T follicular helper cell (primary cell): ENCODE measurements around the gene FIBP.

Experiments
- DNase-seq: peaks from one replicate; pipeline ENCODE4 v3.0.0-alpha.2; 2020; ENCODE audit warnings: low read depth

The FIBP gene

DNA sequence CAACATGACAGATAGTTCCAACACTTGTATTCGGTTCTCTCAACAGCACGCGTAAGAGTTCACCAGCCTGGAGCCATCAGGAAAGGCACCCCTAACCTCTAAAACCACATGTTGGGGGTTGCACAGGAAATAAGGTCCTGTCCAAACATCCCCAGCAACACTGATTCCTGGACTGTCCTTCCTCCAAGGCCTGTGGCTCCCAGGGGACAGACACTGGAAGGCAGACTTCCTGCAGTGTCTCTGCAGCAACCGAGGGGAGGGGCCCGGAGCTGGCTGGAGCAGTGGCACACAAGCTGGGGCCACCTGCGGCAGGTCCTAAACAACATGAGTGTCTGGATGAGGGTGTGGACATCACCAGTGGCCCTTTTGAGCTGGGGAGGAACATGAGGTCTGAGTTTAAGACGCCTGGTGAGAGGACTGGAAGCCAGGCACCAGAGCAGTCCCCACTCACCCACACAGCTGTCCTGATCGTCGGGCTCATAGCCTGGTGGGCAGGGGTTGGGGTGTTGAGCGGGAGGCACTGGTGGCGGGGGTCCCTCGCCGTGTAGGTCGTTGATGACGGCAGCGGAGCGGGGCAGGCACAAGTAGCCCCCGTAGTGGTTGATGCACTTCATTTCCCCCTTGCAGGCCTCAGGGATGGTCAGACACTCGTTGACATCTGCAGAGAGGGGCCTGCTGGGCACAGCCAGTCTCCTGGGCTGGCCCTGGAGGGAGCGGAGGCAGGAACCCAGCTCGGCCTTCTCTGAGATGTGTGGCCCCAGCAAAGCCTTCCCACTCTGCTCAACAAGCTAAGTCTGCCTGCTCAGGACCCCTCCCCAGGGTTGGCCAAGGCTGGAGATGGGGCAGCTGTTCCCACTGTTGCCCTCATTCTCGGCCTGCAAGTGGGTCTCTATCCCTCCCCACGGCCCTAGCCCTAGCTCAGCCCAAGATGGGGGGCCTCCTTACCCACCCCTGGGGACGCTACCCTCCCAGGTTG, 17.3 kb downstream of the FIBP start:
- no peak for DNase-seq

DNA sequence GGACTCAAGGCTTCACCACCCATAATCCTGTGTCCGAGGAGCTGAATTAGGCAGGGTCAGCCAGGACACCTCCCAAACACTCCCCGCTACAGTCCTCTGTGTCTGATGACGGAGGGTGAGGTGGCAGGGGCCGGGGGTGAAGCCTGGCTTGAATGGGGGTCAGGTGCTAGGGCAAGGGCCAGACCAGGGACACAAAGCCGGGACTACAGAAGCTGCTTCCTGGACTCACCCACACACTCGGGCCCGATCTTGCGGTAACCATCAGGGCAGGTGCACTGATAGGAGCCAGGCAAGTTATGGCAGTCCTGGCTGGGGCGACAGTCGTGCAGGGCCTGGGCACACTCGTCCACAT, 18.0 kb downstream of the FIBP start:
- no peak for DNase-seq

DNA sequence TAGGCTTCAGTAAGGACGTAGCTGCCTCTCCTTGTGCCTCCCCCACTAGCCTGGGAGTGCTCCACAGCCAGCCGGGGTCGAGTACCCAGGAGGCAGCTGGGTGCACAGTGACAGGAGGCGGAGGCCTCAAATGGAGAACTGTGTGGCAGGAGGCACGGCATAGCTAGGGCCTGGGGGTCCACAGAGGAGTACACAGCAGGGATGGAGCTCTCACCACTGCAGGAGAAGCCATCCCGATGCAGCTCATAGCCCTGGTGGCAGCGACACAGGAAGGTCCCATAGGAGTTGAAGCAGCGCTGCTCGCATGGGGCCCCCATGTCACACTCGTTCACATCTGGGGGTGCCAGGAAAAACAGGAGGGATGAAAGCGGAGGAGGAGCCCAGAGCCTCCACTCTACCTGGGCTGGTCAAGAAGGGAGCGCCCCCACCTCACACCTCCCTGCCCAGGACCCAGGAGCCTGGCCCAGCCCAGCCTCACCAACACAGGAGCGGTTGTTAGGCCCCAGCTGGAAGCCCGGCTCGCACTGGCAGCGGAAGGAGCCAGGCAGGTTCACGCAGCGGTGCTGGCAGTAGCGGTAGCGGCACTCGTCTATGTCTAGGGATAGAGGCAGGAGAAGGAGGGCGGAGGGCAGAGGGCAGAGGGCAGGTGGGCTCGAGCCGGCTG, 18.5 kb downstream of the FIBP start:
- no peak for DNase-seq

DNA sequence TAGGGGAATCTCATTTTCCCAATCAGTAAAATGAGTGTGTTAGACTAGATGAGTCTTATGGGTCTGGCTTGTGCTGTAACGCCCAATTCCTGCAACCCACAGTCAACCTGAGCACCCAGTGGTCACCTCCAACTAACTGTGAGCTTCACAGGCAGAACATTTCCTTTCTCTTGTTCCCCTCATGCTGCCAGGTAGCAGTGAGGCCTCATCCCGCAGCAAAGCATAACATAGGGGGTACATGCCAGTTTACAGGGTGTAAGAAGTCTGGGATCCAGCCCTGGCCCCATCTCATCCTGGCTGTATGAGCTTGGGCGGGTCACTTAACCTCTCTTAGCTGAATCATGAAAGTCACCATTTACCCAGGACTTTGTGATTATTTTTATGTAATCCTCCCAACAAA, 19.4 kb downstream of the FIBP start:
- DNase-seq = no peak

DNA sequence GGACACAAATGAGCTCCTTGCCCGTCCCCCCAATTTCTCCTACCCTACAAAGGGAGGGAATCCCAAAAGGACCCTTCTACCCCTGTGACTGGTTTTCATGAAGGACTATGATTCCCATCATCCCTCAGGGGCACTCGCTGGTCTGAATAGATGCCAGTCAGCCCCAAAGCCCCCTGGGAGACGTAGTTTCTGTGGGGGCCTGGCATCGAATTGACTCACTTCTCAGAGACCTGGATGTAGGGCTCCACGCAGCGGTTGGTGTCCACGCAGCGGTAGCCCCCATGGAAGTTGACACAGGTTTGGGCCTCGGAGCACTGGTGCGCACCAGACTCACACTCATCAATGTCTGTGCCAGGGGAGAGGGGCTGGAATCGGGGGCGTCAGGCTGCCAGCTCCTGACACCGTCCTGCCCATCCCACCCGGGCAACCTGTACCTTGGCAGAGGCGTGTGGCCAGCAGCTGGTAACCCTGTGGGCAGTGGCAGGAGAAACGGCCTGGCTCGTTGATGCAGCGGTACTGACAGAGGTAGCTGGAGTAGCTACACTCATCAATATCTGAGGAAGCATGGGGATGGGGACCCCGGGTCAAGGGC, 20.1 kb downstream of the FIBP start:
- DNase-seq = no peak

DNA sequence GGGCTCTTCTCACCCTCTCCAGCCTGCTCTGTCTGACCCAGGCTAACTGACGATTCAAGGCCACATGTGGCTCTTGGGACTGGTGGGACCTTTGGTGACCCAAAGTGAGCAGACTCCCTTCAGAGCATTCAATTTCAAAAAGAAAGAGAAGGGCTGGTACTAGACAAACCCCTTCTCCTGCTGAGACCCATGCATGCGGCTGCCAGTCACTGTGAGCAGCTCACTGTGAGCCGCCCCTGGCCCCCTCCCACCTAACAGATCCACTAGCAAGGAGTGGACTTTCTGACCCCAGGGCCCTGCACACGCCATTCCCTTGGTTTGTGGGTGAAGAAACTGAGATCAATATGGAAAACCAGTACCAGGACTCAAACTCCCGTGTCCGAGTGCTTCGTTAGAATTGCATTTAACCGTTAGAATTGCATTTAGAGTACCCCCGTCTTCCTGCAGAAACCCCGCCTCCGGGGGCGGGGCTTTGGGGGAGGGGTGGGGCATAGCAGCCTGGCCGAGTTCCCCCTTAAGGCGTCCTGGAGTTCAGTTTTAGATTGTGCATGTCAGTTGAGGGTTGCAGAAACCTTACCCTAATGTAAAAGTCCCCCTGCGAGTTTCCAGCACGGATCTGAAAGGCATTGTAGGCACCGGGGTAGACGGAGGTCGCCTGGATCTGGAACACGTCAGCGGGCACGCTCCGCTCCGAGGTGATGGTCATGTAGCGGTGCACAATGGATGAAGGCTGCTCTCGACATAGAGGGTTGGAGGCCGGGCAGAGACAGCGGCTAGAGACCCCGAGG, 20.8 kb downstream of the FIBP start:
- no peak for DNase-seq

DNA sequence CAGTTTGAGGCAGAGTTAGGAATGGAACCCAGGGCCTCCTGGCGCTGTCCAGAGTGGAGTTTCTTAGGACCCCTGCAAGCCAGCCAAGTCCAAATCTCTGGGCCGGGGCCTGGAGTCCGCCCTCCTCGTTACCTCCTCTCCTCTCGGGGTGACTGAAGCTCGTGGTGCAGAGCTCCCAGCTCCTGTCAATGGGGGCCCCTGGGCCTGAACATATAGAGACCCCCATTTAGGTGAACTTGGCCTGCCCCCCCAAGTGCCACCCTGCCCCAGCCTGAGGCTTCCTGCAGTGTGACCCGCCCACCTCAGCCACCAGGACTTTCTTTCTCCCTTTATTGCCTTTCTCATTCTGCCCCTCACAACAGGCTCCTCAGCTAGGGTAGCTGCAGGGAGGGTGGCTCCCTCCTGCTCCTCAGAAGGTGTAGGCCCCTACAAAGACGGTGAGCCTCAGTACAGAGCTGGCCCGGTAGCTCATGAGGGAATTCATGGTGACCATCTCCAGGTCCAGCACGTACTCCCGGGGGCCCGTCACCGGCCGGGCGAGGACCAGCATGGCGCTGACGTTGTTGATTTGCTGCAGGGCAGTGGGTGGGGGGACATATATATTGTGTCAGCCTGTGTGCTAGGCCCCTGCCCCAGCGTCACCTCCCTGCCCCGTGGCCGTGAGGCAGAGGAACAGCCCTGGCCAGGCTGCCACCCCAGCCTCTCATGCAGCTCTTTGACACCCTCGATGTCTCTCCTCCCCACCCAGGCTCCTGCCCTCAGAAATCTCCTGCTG, 21.6 kb downstream of the FIBP start:
- DNase-seq = no peak

DNA sequence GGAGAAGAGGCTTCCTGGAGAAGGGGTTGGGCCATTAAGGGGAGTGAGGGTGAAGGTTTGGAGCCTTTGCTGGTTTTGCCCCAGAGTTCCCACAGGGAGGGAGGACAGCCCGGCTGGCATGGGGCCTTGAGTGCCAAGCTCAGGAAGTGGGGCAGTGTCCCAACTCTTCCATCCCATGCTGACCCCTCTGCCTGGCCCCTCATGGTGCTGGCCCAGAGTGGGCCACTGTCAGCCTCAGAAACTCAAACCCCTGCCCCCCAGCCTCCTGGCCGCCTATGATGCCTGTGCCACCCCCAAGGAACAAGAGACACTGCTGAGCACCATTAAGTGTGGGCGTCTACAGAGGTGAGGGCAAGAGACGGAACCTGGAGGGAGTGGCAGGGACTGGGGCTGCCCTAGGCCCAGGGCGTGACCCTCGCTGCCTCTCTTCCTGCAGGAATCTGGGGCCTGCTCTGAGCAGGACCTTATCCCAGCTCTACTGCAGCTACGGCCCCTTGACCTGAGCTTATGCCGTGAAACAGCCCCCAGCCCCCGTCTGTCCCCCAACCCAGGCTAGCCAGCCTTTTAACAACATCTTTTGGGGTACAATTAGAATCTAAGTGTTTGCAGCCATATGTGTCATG, 22.6 kb downstream of the FIBP start:
- no peak for DNase-seq

DNA sequence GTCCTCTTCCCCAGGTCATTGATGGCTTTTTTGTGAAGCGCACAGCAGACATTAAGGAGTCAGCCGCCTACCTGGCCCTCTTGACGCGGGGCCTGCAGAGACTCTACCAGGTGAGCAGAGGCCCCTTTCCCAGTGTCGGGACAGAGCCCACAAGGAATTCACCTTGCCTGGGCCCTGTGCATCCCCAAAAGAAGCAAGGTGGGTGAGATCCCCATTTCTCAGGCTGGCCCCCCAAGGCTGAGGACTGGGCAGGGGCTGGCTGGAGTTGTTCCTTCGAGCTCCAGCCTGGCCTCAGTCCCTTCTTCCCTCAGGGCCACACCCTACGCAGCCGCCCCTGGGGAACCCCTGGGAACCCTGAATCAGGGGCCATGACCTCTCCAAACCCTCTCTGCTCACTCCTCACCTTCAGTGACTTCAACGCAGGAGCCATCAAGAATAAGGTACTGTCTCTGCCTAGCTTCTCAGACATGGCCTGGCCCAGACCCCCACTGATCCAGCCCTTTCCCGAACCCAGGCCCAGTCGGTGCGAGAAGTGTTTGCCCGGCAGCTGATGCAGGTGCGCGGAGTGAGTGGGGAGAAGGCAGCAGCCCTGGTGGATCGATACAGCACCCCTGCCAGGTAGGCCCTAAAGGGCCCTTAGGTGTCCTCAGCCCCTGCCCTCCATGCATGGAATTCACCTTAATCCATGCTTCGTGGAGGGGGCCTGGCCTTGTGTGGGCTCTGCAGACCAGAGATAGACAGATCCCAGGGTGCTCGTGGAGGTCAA, 23.4 kb downstream of the FIBP start:
- no peak for DNase-seq

DNA sequence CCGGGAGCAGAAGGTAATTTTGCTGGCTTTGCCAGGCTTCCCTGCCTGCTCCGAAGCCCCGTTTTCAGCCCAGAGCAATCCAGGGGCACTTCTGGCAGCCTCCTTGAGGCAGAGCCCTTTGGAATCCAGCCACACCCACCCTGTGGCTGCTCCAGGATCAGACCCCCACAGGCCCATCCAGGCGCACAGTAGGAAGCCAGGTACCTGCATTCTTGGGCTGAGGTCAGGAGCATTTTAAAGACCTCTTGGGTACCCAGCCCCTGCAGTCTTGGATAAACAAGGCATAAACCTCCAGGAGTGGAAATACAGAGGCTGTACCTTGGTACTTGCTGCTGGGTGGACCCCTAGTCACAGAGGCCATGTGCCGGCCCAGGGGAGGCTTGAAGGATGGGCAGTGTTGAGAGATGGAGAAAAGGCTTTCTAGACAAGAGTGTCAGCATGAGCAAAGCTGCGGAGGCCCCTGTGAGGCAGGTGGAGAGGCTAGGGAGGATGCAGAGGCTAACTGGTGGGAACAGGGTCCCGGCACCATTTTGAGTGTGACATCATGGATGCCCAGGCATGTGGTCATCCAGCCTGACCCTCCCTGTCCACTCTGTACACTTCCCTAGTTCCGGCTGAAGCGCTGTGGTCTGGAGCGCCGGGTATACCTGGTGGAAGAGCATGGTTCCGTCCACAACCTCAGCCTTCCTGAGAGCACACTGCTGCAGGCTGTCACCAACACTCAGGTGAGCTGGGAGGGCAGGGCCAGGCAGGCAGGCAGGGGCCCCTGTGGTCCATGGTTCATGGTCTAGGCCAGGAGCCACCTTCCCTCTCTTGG, 24.2 kb downstream of the FIBP start:
- DNase-seq = no peak

DNA sequence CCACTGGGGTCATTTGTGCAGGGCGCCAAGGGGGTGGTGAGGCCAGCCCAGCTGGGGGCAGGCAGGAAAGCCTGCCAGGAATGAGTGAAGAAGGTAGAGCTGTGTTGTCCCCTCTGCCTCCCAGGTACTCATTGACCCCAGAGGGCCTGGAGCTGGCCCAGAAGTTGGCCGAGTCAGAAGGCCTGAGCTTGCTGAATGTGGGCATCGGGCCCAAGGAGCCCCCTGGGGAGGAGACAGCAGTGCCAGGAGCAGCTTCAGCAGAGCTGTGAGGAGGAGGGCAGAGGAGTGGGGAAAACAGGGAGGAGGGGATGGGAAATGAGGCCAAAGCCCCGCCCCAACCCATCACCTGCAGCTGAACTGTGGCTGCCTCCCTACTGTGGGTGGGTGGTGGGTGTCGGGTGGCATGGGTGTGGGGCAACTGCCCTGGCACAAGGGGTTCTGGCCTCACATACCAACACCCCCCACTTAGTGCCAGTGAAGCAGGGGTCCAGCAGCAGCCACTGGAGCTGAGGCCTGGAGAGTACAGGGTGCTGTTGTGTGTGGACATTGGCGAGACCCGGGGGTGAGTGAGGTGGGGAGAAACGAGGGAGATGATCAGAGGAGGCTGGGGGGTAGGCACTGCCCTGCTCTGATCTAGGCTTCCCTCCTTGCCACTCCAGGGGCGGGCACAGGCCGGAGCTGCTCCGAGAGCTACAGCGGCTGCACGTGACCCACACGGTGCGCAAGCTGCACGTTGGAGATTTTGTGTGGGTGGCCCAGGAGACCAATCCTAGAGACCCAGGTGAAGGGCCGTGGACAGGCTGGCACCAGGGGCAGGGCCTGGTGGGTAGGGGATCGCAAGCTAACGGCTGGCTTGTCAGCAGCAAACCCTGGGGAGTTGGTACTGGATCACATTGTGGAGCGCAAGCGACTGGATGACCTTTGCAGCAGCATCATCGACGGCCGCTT, 25.1 kb downstream of the FIBP start:
- DNase-seq = no peak

DNA sequence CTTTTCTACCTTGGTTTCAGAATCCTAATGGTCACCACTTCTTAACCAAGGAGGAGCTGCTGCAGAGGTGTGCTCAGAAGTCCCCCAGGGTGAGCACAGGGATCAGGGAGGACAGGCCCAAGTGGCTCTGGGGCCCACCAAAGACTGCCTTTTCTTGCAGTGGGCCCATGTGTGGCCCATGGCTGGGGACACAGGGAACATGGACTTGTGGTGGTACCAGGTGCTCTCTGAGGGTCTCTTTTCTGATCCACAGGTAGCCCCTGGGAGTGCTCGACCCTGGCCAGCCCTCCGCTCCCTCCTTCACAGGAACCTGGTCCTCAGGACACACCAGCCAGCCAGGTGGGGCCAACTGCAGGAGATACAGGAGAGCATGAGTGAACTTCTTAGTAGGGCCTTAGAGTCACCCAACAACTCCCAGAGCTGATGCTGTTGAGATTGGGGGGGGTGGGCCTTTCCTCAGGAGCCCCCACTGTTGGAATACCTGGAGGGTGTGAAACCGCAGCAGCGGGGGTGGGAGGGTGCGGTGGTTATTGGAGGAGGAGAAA, 26.0 kb downstream of the FIBP start:
- DNase-seq = no peak

DNA sequence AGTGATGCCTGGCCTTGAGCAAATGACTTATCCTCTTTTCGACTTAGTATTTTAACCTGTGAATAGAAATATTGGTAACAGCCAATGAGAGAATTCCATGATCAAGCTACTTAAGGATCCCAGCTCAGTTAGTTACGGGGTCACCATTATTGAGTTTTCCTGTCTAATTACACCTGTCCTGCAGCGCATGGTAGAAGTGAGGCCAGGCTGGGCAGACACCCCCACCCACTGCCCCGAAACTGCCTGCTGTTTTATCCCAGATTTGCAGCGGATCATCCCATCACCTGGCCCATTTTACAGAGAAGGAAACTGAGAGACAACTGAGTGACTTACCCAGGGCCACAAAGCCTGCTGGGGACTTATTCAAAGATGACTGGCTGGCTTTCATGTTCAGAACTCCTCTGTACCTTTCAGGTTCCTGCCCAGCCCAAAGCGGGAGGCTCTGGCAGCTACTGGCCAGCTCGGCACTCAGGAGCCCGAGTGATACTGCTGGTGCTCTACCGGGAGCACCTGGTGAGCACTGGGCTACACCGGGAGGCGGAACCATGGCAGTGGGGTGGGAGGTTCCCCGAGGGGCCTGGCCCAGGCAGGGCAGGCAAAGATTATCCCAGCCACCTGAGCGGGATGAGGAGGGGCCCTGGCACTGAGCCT, 26.6 kb downstream of the FIBP start:
- no peak for DNase-seq

DNA sequence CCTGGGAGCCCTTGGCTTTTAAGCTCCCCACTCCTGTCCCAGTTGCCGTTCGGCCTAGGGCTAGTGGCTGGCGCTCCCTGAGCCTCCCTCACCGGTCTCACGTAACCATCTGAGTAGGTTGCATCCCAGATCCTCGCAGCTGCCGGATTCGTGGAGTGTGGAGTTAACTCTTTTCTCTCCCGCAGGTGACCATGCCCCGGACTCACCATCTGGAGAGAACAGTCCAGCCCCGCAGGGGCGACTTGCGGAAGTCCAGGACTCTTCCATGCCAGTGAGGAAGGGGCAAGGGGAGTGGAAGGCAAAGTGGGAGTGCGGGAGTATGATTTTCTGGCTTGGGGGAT, 27.1 kb downstream of the FIBP start:
- no peak for DNase-seq

DNA sequence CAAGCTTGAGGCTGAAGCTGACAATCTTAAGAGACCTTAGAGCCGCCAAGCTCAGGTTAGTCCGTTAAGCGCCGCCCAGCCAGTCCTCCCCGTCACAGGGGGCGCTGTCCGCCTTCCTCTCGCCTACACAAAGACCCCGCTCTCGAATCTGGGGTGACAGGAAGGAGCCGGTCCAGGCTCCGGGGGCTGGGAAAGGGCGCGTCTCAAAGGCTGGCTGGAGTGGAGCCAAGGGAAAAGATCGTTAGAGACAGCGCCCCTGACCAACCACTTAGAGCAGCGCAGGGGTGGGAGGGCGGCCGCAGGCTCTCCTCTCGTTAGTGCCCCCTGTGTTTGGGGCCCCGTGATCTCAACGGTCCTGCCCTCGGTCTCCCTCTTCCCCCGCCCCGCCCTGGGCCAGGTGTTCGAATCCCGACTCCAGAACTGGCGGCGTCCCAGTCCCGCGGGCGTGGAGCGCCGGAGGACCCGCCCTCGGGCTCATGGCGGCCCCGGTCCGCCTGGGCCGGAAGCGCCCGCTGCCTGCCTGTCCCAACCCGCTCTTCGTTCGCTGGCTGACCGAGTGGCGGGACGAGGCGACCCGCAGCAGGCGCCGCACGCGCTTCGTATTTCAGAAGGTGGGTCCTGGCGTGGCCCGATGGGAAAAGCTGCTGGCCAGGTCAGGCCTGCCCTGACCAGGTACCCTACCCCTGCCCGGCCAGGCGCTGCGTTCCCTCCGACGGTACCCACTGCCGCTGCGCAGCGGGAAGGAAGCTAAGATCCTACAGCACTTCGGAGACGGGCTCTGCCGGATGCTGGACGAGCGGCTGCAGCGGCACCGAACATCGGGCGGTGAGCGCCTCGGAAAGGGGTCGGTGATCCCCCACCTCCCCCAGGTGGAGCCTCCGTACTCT, 27.8 kb downstream of the FIBP start, which contains the start of gene MUS81:
Gene MUS81 (plus strand): TSS at position 156 of the 887 bp plus-strand sequence. CDS start 321 bp downstream, at position 477.
- peak; percentile 92 for DNase-seq

DNA sequence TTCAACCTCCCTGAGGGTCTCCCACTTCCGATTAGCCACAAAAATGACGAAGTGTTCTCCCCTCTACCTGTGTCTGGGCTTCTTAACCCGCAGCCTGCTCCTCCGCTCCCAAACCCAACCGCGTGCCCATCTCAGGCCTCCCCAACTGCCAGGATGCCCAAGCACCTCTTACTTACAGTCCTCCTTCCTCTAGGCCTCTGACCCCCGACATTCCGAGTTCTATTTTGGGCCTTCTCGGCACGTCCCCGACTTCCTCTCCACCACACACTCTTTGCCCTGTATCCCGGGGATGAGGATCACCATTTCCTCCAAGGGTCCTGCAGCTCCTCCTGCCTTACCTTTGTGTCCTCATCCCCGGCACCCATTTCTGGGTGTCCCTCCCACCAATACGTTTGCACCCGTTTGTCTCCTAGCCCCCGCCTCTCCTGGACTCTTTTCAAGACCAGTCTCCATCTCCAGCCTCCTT, 28.4 kb downstream of the FIBP start:
- no peak for DNase-seq
